ENCODE data around the gene HLA-DOA.

- TF ChIP-seq YY1 (IDR thresholded peaks at IDR 0.05) (peak; percentile 59), CTCF (IDR thresholded peaks at IDR 0.05; ENCODE audit: low read depth, low read length, missing input control) (no peak)
Observed at GRCh38 chr6:32977953-32978324, 31.5 kb downstream of the HLA-DOA start.

Measured in liver (tissue), 2 donors.